Measurements from ENCODE around the gene KLRC3. TPM values are rescaled to one million over a fixed set of nuclear protein-coding genes. Genes with fewer than 3 reads are reported as not detected.
"Not testable (repeated sequence)": the region's sequence is repeated elsewhere in the genome, so short reads cannot be mapped to it uniquely, and the experiment has no call there.

The KLRC3 gene
- total RNA-seq (2014; rRNA removed; shearing (Covaris generic)) (4.7 and 6.8 TPM in 2 replicates), total RNA-seq (2022) (1.5 and 3.0 TPM in 2 replicates), Bru-seq, nascent RNA (percentile 42 among the genes with signal in this experiment), BruChase-seq, experiment 1, labeled RNA remaining after a 6-hour chase (percentile 49 among the genes with signal in this experiment), BruChase-seq, experiment 2, labeled RNA remaining after a 2-hour chase (percentile 55 among the genes with signal in this experiment)
- long read RNA-seq, partial matches to known transcripts = 0 of 3 reads
- long read RNA-seq, other reads (novel, unspliced or antisense) = 0 of 3 reads

GRCh38 chr12:10420334-10420733, at the start of gene KLRC3:
TSS of gene KLRC3 (minus strand) at chr12:10420595. CDS start at chr12:10420550, 45 bp downstream.
- CTCF ChIA-PET (ENCODE audit: unreplicated experiment); intact Hi-C loops (cut with micrococcal nuclease; ENCODE audit: unreplicated experiment): not testable (repeated sequence)

DNA sequence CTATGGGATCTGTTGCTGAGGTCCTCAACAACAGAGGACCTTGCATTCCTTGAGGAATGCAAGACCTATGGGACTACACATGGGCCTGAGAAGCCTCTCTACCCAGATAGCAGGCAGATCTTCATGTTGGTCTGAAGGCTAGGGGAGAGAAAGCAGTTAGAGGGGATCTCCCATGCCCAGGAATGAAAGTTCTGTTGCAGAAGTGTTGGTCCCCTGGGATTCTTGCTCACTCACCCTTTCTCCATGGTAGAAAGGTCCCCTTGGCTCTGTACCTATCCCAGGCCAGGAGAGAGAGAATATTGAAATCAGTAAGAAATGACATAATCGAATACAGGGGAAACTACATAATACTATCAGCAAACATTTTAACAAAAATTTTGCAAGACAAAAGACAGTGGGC, 49.3 kb upstream of the KLRC3 start:
- Histone ChIP-seq H3K4me1 (ENCODE audit: insufficient read depth, low read length, poor library complexity, severe bottlenecking) (no peaks in the 10 kb centered on the region), H3K4me2 (ENCODE audit: low read length) (no peak overlapping the region), H2AFZ (ENCODE audit: low read length) (no peak overlapping the region), H3K36me3 (ENCODE audit: insufficient read depth, low read length) (no peaks in the 10 kb centered on the region; the same call in 1 of the 2 replicates), H4K20me1 (ENCODE audit: insufficient read depth, low read length) (no peaks in the 10 kb centered on the region), H3K9me3 (ENCODE audit: low read length) (peaks cover 8% of the 10 kb centered on the region; the same call in 1 of the 2 replicates), H3K27ac (ENCODE audit: low read depth, low read length, poor library complexity, severe bottlenecking) (no peak overlapping the region), H3K79me2 (ENCODE audit: insufficient read depth, low read depth, low read length) (no peaks in the 10 kb centered on the region), H3K9me2 (ENCODE audit: insufficient read depth, low read length) (no peaks in the 10 kb centered on the region), H3K4me3 (ENCODE audit: low read depth, low read length, poor library complexity, severe bottlenecking) (no peak overlapping the region)
- TF ChIP-seq CTCF (conservative IDR thresholded peaks at IDR 0.05; ENCODE audit: low read length) (no peak), EZH2phosphoT487 (IDR thresholded peaks at IDR 0.05; ENCODE audit: borderline replicate concordance, low read depth, low read length) (no peak)
- POLR2A ChIA-PET = no interaction called here
- CTCF ChIA-PET (ENCODE audit: unreplicated experiment) = no interaction called here
- BruUV-seq (replicated peaks) = no TSS peak
- no peak for DNase-seq (ENCODE audit: low spot score)
- intact Hi-C loops (cut with micrococcal nuclease; ENCODE audit: unreplicated experiment) = no loop called here

More at GRCh38 chr12:10420334-10420733, at the start of gene KLRC3:
- peak within 1 kb of the TSS; percentile 64 for H3K4me2 ChIP-seq (ENCODE audit: low read length)
- not testable (repeated sequence) for DNase-seq (ENCODE audit: low spot score); H4K20me1 ChIP-seq (ENCODE audit: insufficient read depth, low read length); H3K36me3 ChIP-seq (ENCODE audit: insufficient read depth, low read length); H3K4me1 ChIP-seq (ENCODE audit: insufficient read depth, low read length, poor library complexity, severe bottlenecking); H3K9me3 ChIP-seq (ENCODE audit: low read length); H3K9me2 ChIP-seq (ENCODE audit: insufficient read depth, low read length); BruUV-seq (replicated peaks); H3K79me2 ChIP-seq (ENCODE audit: insufficient read depth, low read depth, low read length)
- H3K4me3 ChIP-seq (ENCODE audit: low read depth, low read length, poor library complexity, severe bottlenecking) = peak within 1 kb of the TSS; percentile 68
- peak within 1 kb of the TSS; percentile 40 for H3K27ac ChIP-seq (ENCODE audit: low read depth, low read length, poor library complexity, severe bottlenecking)
- H2AFZ ChIP-seq (ENCODE audit: low read length) = peak within 1 kb of the TSS; percentile 87
- POLR2A ChIA-PET = interaction anchor here (0.7 kb wide), 1 partner anchor 16 kb away, joined by 3 read pairs; no protein-coding TSS in a partner anchor

GRCh38 chr12:10466311-10466710, 45.9 kb upstream of the KLRC3 start:
- no peak overlapping the region for H3K4me3 ChIP-seq (ENCODE audit: low read depth, low read length, poor library complexity, severe bottlenecking)
- intact Hi-C loops (cut with micrococcal nuclease; ENCODE audit: unreplicated experiment) = no loop called here
- H3K9me3 ChIP-seq (ENCODE audit: low read length) = peaks cover 19% of the 10 kb centered on the region; the same call in 1 of the 2 replicates
- no peak for DNase-seq (ENCODE audit: low spot score)
- no peaks in the 10 kb centered on the region for H3K79me2 ChIP-seq (ENCODE audit: insufficient read depth, low read depth, low read length)
- CTCF ChIA-PET (ENCODE audit: unreplicated experiment) = no interaction called here
- H3K27ac ChIP-seq (ENCODE audit: low read depth, low read length, poor library complexity, severe bottlenecking) = no peak overlapping the region
- H3K4me1 ChIP-seq (ENCODE audit: insufficient read depth, low read length, poor library complexity, severe bottlenecking) = no peaks in the 10 kb centered on the region
- no peaks in the 10 kb centered on the region; the same call in 1 of the 2 replicates for H3K36me3 ChIP-seq (ENCODE audit: insufficient read depth, low read length)
- POLR2A ChIA-PET = no interaction called here
- no peak overlapping the region for H3K4me2 ChIP-seq (ENCODE audit: low read length)
- no peak for TF ChIP-seq CTCF (conservative IDR thresholded peaks at IDR 0.05; ENCODE audit: low read length)
- no peak for TF ChIP-seq EZH2phosphoT487 (IDR thresholded peaks at IDR 0.05; ENCODE audit: borderline replicate concordance, low read depth, low read length)
- no peaks in the 10 kb centered on the region for H4K20me1 ChIP-seq (ENCODE audit: insufficient read depth, low read length)
- no peaks in the 10 kb centered on the region for H3K9me2 ChIP-seq (ENCODE audit: insufficient read depth, low read length)
- no TSS peak for BruUV-seq (replicated peaks)
- no peak overlapping the region for H2AFZ ChIP-seq (ENCODE audit: low read length)
